ENCODE results near the gene ADAMTS12. TPM values are rescaled to one million over a fixed set of nuclear protein-coding genes. Genes with fewer than 3 reads are reported as not detected.

The ADAMTS12 gene
- total RNA-seq, 4 donors from 2014 or later = 0.49 to 3.1 (median 2.5) TPM

GRCh38 chr5:33901156-33901555 lies 9.4 kb upstream of the ADAMTS12 start:
- ATAC-seq (no peak), DNase-seq (no peak)
- Histone ChIP-seq H3K9me3 (no peaks in the 10 kb centered on the region), H3K4me3 (no peak overlapping the region), H3K4me1 (no peaks in the 10 kb centered on the region), H3K27me3 (no peaks in the 10 kb centered on the region), H3K27ac (no peak overlapping the region), H3K36me3 (no peaks in the 10 kb centered on the region)
- intact Hi-C loops (cut with DNase I; ENCODE audit: low total_unique reads) (no loop called here), in situ Hi-C loops (cut with MboI; ENCODE audit: low sequenced_read_pairs in 4 of 4) (no loop called here)
- TF ChIP-seq, protein P1, sequence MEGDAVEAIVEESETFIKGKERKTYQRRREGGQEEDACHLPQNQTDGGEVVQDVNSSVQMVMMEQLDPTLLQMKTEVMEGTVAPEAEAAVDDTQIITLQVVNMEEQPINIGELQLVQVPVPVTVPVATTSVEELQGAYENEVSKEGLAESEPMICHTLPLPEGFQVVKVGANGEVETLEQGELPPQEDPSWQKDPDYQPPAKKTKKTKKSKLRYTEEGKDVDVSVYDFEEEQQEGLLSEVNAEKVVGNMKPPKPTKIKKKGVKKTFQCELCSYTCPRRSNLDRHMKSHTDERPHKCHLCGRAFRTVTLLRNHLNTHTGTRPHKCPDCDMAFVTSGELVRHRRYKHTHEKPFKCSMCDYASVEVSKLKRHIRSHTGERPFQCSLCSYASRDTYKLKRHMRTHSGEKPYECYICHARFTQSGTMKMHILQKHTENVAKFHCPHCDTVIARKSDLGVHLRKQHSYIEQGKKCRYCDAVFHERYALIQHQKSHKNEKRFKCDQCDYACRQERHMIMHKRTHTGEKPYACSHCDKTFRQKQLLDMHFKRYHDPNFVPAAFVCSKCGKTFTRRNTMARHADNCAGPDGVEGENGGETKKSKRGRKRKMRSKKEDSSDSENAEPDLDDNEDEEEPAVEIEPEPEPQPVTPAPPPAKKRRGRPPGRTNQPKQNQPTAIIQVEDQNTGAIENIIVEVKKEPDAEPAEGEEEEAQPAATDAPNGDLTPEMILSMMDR (IDR thresholded peaks at IDR 0.05 in 4 of 5, conservative IDR thresholded peaks at IDR 0.05 in 1 of 5) = no peak
- TF ChIP-seq POLR2A (IDR thresholded peaks at IDR 0.05) = no peak

DNA sequence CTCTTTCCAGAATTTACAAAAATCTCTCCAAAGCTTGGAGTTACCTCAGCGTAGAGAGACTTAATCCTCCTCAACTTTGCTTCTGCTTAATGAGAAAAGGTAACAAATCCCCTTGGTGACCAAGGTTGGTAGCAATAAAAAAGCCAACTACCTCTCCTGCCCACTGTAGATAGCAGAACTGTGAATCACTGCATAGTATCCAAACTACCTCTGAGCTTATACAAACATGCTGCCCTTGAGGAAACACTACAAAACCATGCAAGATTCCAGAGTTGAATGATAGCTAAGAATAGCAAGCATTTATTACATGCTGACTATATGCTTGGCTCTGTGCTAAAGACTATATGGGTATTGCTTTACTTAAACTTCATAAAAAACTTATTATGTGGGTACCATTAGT lies 2.8 kb upstream of the ADAMTS12 start:
- Histone ChIP-seq H3K27ac (no peak overlapping the region), H3K9me3 (no peaks in the 10 kb centered on the region), H3K4me3 (no peak overlapping the region), H3K36me3 (no peaks in the 10 kb centered on the region), H3K4me1 (peaks cover 0 to 6% of the 10 kb centered on the region in 2 donors), H3K27me3 (peaks cover 10 to 22% (median 22%) of the 10 kb centered on the region in 3 donors)
- intact Hi-C loops (cut with DNase I; ENCODE audit: low total_unique reads) = no loop called here
- ATAC-seq = no peak
- in situ Hi-C loops (cut with MboI; ENCODE audit: low sequenced_read_pairs in 4 of 4) = no loop called here
- TF ChIP-seq POLR2A (IDR thresholded peaks at IDR 0.05) = no peak
- TF ChIP-seq, protein P1 (IDR thresholded peaks at IDR 0.05 in 4 of 5, conservative IDR thresholded peaks at IDR 0.05 in 1 of 5) = no peak
- DNase-seq = no peak

GRCh38 chr5:33892620-33893137 lies 889 bp upstream of the ADAMTS12 start:
- peaks cover 10 to 25% (median 22%) of the 10 kb centered on the region in 3 donors for H3K27me3 ChIP-seq
- ATAC-seq (no peak), DNase-seq (peak in 1 of 2 donors; percentile 16)
- no peaks in the 10 kb centered on the region for H3K36me3 ChIP-seq
- intact Hi-C loops (cut with DNase I; ENCODE audit: low total_unique reads) = no loop called here
- no peaks in the 10 kb centered on the region for H3K9me3 ChIP-seq
- H3K27ac ChIP-seq = peak overlapping the region in 2 of 4 donors; percentile 8 to 18
- H3K4me3 ChIP-seq = peak overlapping the region in 1 of 4 donors; percentile 60
- H3K4me1 ChIP-seq = peaks cover 0 to 6% of the 10 kb centered on the region in 2 donors
- TF ChIP-seq POLR2A (IDR thresholded peaks at IDR 0.05) = no peak
- TF ChIP-seq, protein P1 (IDR thresholded peaks at IDR 0.05 in 4 of 5, conservative IDR thresholded peaks at IDR 0.05 in 1 of 5) = no peak
- in situ Hi-C loops (cut with MboI; ENCODE audit: low sequenced_read_pairs in 4 of 4) = no loop called here

GRCh38 chr5:33891446-33891787 lies 373 bp downstream of the ADAMTS12 start:
- no peak overlapping the region for H3K27ac ChIP-seq
- intact Hi-C loops (cut with DNase I; ENCODE audit: low total_unique reads) = no loop called here
- TF ChIP-seq, protein P1 (IDR thresholded peaks at IDR 0.05 in 4 of 5, conservative IDR thresholded peaks at IDR 0.05 in 1 of 5) = no peak
- no peak for TF ChIP-seq POLR2A (IDR thresholded peaks at IDR 0.05)

More at GRCh38 chr5:33891446-33891787, 373 bp downstream of the ADAMTS12 start:
- Histone ChIP-seq H3K9me3 (no peaks in the 10 kb centered on the region), H3K36me3 (no peaks in the 10 kb centered on the region), H3K4me1 (peaks cover 0 to 6% of the 10 kb centered on the region in 2 donors), H3K4me3 (peak overlapping the region; percentile 41 to 60 (median 44)), H3K27me3 (peaks cover 10 to 25% (median 22%) of the 10 kb centered on the region in 3 donors)
- in situ Hi-C loops (cut with MboI; ENCODE audit: low sequenced_read_pairs in 4 of 4) = no loop called here
- no peak for ATAC-seq
- DNase-seq = no peak
